Choroid plexus epithelial cell (primary cell): ENCODE measurements around the gene JRKL.

Experiments
- DNase-seq: peaks from one replicate; pipeline ENCODE4 v3.0.0-alpha.2; 2010; ENCODE audit warnings: low read depth
- H3K4me3 ChIP-seq: 2 replicates; pipeline ENCODE4 v1.5.1; 2011; ENCODE audit warnings: low read depth, mild to moderate bottlenecking, control low read depth, low read length, moderate library complexity
- CTCF ChIP-seq: conservative IDR thresholded peaks from 2 replicates; pipeline ENCODE4 v1.5.1; 2011; ENCODE audit warnings: low read depth, mild to moderate bottlenecking, control low read depth, inconsistent platforms, low read length, moderate library complexity

The JRKL gene

GRCh38 chr11:96376796-96377195 lies 13.0 kb upstream of the JRKL start:
- no peak for DNase-seq
- no peak for TF ChIP-seq CTCF
- no peak overlapping the region for H3K4me3 ChIP-seq

- DNase-seq, result no peak
- no peak overlapping the region for H3K4me3 ChIP-seq
- TF ChIP-seq CTCF, result no peak
Observed at GRCh38 chr11:96384156-96384555, 5.7 kb upstream of the JRKL start.

GRCh38 chr11:96385187-96385586 lies 4.6 kb upstream of the JRKL start:
- no peak overlapping the region for H3K4me3 ChIP-seq
- DNase-seq, result no peak
- no peak for TF ChIP-seq CTCF

- no peak for DNase-seq
Observed at GRCh38 chr11:96388891-96389719, 708 bp upstream of the JRKL start.

GRCh38 chr11:96390488-96390792 lies 627 bp downstream of the JRKL start:
- no peak for TF ChIP-seq CTCF
- peak; percentile 47 for DNase-seq

More at GRCh38 chr11:96388891-96389719, 708 bp upstream of the JRKL start:
- peak overlapping the region; percentile 83 for H3K4me3 ChIP-seq
- no peak for TF ChIP-seq CTCF

GRCh38 chr11:96391698-96392307 lies 2.0 kb downstream of the JRKL start:
- DNase-seq, result peak; percentile 35
- peak; percentile 24 for TF ChIP-seq CTCF
- no peak overlapping the region for H3K4me3 ChIP-seq

More at GRCh38 chr11:96390488-96390792, 627 bp downstream of the JRKL start:
- peak overlapping the region; percentile 83 for H3K4me3 ChIP-seq

GRCh38 chr11:96393753-96394348 lies 4.0 kb downstream of the JRKL start:
- peak; percentile 73 for TF ChIP-seq CTCF

More at GRCh38 chr11:96393753-96394348, 4.0 kb downstream of the JRKL start:
- no peak overlapping the region for H3K4me3 ChIP-seq
- DNase-seq, result peak; percentile 80
